Stimulated activated CD4-positive, alpha-beta T cell treated with anti-CD3 and anti-CD28 coated beads, TNF-alpha, amount 100 ng/mL, for 1 hour (primary cell): ENCODE measurements around the gene POLR3GL.

Source experiments
- DNase-seq, 3 donors: peaks; one replicate each; pipeline ENCODE4 v3.0.0-alpha.2; 2020; ENCODE audit warnings: low read depth in 3 of 3, low spot score in 1 of 3

Gene POLR3GL

GRCh38 chr1:145947551-145947950 lies 16.9 kb upstream of the POLR3GL start:
- DNase-seq, result no peak

GRCh38 chr1:145949219-145949618 lies 15.3 kb upstream of the POLR3GL start:
- no peak for DNase-seq

GRCh38 chr1:145951526-145951925 lies 13.0 kb upstream of the POLR3GL start:
- no peak for DNase-seq

GRCh38 chr1:145952903-145953302 lies 11.6 kb upstream of the POLR3GL start:
- no peak for DNase-seq

GRCh38 chr1:145953861-145954260 lies 10.6 kb upstream of the POLR3GL start:
- DNase-seq, result no peak

- no peak for DNase-seq
Measured at GRCh38 chr1:145955436-145955835, 9.1 kb upstream of the POLR3GL start.

- DNase-seq, result no peak
Measured at GRCh38 chr1:145956361-145956760, 8.1 kb upstream of the POLR3GL start.

GRCh38 chr1:145956781-145957442 lies 7.6 kb upstream of the POLR3GL start:
- no peak for DNase-seq

GRCh38 chr1:145957443-145958319 lies 6.8 kb upstream of the POLR3GL start, which contains the start of gene LIX1L:
Gene LIX1L, minus strand, starts transcription at chr1:145958017. Its CDS starts 90 bp downstream, at chr1:145957927.
- peak; percentile 83 to 87 (median 83) for DNase-seq

- DNase-seq, result no peak
Measured at GRCh38 chr1:145958734-145959133, 5.8 kb upstream of the POLR3GL start.

GRCh38 chr1:145959333-145959732 lies 5.2 kb upstream of the POLR3GL start:
- no peak for DNase-seq

GRCh38 chr1:145959957-145960467 lies 4.5 kb upstream of the POLR3GL start:
- no peak for DNase-seq

- DNase-seq, result no peak
Measured at GRCh38 chr1:145960468-145961108, 3.9 kb upstream of the POLR3GL start.

- no peak for DNase-seq
Measured at GRCh38 chr1:145961109-145961424, 3.4 kb upstream of the POLR3GL start.

- DNase-seq, result no peak
Measured at GRCh38 chr1:145961425-145962156, 2.9 kb upstream of the POLR3GL start.

GRCh38 chr1:145962157-145963102 lies 2.1 kb upstream of the POLR3GL start:
- no peak for DNase-seq

- no peak for DNase-seq
Measured at GRCh38 chr1:145963265-145964019, 1.0 kb upstream of the POLR3GL start.

- no peak for DNase-seq
Measured at GRCh38 chr1:145965119-145965744, 742 bp downstream of the POLR3GL start.

- no peak for DNase-seq
Measured at GRCh38 chr1:145967288-145967687, 2.8 kb downstream of the POLR3GL start.
